Measurements from ENCODE around the gene ADGRB2.
A peak's percentile ranks its signal among the peaks of the same experiment; 100 is the strongest.

ADGRB2 gene, protein sequence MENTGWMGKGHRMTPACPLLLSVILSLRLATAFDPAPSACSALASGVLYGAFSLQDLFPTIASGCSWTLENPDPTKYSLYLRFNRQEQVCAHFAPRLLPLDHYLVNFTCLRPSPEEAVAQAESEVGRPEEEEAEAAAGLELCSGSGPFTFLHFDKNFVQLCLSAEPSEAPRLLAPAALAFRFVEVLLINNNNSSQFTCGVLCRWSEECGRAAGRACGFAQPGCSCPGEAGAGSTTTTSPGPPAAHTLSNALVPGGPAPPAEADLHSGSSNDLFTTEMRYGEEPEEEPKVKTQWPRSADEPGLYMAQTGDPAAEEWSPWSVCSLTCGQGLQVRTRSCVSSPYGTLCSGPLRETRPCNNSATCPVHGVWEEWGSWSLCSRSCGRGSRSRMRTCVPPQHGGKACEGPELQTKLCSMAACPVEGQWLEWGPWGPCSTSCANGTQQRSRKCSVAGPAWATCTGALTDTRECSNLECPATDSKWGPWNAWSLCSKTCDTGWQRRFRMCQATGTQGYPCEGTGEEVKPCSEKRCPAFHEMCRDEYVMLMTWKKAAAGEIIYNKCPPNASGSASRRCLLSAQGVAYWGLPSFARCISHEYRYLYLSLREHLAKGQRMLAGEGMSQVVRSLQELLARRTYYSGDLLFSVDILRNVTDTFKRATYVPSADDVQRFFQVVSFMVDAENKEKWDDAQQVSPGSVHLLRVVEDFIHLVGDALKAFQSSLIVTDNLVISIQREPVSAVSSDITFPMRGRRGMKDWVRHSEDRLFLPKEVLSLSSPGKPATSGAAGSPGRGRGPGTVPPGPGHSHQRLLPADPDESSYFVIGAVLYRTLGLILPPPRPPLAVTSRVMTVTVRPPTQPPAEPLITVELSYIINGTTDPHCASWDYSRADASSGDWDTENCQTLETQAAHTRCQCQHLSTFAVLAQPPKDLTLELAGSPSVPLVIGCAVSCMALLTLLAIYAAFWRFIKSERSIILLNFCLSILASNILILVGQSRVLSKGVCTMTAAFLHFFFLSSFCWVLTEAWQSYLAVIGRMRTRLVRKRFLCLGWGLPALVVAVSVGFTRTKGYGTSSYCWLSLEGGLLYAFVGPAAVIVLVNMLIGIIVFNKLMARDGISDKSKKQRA (N-terminal part only)

DNA sequence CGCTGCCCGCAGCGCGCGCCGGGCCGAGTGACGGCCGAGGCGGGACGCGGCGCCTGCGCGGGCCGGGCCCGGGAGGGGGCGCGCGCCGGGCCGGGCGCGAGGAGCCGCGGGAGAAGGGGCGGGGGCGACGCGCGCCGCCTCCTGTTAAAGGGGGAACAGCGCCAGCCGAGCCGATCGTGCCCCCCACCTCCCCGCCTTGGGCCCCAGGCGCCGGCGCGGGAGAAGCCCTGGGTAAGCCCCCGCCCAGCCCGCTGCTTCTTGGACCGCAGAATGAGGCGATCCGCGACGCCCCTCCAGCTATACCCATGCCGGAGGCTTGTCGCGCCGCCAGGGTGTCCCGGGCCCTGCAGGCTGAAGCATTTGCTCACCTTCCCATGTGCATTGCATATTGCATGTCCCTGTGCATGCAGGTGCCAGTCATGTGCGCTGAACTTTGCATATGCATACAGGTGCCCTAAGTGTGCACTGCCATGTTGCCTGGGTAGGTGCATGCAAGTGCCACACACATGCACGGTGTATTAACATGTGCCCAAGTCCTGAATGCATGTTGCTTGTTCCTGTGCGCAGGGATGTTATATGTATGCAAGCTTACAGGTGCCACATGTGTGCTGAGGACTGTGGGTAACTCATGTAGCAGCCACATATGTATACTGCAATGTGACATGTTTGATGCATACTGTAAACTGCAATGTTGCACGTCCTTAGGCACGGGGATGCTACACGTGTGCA lies at the start of gene ADGRB2:
Gene ADGRB2 (minus strand): TSS at position 29 of the 729 bp plus-strand sequence. CDS start 7,119 bp downstream, outside the sequence.
- peak in 20 of 56 donors; percentile 18 to 68 (median 40) for DNase-seq

DNA sequence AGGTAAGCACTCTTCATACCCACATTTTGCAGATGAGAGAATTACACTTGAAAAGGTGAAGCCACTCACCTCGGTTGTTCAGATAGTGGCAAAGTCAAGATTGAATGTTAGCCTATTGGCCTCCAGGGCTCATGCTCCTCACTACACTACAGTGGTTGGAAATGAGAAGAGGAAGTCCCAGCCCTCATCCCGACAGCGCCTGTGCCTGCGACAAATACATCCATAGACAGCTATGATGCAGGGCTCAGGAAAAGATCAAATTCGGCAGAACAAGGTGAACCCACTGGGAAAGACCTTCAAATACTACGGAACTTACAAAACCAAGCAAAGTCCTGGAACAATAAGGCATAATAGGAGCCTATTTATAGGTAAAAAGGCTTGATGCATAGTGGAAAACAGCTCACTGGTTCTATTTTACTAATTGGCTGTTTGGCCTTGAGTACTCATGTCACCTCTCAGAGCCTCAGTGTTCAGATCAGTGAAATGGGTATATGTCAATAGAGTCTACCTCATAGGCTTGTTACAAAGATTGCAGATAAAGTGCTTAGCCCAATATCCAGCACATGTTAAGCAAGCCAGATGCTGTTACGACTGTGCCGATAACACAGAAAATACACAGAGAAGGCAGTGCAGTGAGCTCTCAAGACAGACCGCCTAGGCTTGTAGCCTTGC lies 48.2 kb upstream of the ADGRB2 start:
- no peak for DNase-seq

DNA sequence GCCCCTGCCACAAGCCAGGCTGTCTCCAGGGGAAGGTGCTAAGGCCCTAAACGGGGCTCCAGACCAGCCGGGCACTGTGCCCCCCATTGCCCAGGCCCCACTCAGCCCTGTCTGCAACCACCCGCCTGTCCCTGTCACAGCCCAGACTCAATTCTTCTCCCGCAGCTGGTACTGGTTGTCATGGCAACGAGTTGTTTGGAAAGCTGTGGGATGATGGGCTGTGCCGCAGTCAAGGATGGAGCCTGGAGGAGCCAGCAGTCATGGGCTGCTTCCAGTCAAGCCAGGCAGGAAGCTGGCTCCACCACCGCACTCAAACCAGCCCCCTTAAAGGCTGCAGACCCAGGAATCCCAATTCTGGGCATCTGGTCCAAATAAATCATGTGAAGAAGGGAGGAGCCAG lies 47.5 kb upstream of the ADGRB2 start:
- DNase-seq = peak in 53 of 56 donors; percentile 52 to 96 (median 82)

DNA sequence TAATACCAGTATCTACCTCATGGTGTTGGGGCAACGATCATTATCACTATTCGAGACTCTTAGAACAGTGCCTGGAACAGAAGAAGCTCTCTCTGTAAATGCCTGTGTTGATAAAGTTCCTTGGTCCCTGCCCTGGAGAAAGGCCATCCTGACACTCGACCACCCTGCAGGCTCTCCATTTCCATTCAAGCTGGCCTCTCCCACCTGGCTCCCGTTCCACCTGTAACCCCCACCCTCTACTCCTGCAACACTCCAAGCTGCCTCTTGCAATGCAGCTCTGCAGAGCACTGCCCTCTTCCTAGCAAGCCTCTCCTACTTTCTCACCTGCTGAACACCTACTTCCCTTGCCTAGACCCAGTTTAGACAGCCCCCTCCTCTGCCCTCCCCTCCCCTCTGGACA lies 45.6 kb upstream of the ADGRB2 start:
- no peak for DNase-seq

DNA sequence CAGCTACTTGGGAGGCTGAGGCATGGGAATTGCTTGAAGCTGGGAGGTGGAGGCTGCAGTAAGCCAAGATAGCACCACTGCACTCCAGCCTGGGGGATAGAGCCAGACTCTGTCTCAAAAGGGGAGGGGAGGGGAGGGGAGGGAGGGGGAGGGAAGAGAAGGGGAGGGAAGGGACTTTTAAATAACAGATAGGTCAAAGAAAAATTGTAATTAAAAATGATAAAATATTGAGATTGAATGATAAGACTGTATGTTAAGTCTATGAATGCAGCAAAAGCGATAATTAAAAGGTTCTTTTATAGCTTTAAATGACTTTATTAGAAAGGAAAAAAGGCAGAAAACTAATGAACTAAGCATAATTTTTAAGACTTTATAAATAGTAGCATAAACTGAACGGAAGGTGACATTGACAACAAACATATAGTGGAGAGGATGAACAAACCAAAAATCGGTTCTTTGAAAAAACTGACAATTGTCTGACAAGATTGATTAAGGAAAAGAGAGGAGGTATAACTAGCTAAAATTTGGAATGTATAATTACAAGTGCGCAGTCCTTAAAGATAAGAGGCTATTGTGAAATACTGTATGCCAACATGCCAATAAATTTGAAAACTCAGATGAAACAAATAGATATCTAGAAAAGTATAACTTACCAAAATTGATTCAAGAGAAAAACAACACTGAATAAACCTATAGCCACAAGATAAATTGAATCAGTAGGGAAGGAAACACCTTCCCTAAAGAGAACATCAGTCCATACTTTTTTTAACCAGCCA lies 43.3 kb upstream of the ADGRB2 start:
- no peak for DNase-seq

DNA sequence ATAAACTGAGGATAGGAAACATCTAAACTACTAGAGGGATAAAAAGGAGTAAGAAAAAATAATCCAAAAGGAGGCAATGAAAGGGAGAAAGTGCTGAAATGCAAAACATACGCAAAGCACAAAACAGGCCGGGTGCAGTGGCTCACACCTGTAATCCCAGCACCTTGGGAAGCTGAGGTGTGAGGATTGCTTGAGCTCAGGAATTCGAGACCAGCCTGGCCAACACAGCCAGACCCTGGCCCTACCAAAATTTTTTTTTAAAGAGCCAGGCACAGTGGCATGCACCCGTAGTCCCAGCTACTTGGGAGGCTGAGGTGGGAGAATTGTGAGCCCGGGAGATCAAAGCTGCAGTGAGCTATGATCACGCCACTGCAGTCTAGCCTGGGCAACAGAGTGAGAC lies 41.2 kb upstream of the ADGRB2 start:
- DNase-seq = no peak

DNA sequence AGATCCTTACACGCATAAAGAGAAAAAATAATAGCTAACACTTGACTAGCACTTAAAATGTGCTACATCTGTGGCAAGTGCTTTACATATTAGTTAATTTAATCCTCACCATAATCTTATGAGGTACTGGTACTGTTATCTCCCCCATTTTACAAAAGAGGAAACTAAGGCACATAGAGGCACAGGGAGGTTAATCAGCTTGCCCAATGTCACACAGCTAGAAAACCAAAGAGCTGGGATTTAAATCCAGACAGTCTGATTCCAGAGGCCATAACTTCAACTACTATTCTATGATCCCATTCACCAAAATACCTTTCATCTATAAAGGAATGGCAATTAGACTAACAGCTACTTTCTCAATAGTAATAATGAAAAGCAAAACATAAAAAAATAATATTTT lies 40.0 kb upstream of the ADGRB2 start:
- DNase-seq = no peak

DNA sequence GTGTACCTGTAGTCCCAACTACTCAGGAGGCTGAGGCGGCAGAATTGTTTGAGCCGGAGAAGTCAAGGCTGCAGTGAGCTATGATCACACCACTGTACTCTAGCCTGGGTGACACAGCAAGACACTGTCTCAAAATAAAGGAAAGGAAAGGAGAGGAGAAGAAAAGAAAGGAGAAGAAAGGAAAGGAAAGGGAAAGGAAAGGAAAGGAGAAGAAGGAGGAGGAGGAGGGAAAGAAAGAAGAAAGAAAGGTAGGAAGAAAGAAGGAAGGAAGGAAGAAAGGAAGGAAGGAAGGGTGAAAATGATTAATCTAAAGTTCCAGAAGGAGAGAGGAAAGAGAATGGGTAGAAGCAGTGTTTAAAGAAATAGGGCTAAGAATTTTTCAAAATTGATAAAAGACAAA lies 39.5 kb upstream of the ADGRB2 start:
- DNase-seq = no peak

DNA sequence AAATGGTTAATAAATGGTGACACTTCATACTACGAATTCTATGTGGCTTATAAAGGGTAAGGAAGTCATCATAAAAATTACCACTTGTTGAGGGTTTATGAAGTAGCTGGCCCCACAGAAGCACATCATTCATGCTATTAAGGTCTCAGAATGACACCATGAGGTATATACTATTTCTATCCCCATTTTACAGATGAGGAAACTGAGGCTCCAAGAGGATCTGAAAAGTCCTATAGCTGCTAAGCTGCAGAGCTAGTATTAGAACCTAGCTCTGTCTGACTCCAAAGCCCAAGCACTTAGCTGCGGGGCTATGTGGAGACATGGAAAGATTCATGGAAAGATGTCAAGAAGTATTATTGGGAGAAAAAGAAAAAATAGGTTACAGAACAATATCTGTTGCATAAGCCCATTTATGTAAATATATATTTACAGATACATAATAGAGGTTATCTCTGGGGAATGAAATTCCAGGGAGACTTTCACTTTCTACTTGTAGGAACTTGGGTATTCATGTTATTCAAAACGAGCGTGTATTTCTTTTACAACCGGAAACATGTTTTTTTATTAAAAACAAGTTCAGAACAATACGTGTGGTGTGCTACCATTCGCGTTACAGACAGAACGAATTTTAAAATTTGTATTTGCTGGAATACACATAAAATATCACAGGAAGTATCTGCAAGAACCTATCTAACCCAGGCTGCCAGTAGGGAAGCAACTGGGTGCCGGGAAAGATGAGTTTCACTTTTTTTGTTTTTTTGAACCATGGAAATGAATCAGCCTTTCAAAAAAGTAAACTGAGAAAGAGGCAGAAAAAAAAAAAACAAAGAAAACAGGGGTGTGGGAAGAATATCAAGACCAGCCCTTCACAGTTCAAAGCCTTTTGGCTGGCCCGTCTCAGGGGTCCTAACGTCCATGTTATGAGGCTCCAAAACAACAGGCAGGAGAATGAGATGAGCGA lies 38.3 kb upstream of the ADGRB2 start:
- no peak for DNase-seq

DNA sequence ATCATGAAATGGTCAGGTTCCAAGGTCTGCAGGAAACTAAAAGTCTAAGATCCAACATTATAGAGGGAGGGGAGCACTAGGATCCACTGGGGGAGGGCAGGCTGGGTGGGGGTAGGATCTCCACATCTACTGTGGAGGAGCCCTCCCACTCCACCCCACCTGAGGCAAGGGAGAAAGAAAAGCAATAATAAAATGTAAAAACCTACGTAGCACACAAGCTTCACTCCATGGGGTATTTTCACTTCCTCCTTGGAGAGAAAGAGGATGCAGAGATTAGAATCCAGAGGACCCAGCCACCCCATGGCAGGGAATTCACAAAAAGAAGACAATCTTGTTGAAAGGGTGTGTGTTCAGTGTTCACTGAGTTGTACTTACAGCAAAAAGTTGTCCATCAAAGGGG lies 37.3 kb upstream of the ADGRB2 start:
- no peak for DNase-seq

DNA sequence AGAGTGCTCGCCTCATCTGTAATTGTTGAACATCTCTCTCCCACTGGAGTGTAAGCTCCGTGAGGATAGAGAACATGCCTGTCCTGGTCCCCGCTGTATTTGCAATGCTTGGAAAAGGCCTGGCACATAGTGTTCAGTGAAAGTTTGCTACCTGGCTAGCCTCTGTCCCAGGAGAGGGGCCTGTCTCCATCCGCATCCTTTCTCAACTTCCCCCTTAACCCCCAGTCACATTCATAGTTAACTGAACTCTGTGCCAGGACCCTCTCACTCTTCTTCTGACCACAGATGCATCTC lies 36.5 kb upstream of the ADGRB2 start:
- no peak for DNase-seq

DNA sequence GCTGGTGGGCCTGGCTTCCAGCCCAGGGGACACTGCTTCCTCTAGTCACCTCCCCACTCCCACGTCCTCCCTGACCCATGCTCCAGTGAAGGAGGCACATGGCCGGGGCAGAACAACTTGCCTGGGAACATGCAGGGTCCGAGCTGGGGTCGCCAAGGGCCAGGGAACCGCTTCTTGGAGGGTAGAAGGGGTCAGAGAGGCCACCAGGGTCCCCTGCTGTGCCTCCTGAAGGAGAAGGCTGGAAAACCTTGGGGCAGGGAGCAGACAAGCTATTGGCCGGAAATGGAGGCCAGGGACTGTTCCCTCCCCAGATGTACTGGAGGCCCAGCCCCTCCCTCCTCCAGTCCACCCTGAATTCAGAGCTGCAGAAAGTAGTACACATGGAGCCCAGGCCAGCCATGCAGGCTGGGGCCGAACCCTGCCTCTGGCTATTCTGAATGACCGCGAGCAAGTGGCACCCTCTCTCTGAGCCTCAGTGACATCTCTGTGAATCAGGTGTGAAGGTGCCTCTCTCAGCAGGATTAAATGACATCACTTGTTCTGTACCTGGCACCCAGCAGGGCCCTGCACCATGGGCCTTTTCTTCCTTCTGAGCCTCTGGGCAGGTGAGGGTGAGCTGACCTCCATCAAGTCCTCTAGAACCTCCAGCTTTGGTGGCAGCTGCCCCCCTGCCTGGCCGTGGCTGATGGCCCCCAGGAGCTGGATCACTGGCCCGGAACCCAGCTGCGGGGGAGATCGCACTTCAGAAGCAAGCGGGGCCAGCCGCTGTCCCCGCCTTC lies 35.9 kb upstream of the ADGRB2 start:
- DNase-seq = no peak

DNA sequence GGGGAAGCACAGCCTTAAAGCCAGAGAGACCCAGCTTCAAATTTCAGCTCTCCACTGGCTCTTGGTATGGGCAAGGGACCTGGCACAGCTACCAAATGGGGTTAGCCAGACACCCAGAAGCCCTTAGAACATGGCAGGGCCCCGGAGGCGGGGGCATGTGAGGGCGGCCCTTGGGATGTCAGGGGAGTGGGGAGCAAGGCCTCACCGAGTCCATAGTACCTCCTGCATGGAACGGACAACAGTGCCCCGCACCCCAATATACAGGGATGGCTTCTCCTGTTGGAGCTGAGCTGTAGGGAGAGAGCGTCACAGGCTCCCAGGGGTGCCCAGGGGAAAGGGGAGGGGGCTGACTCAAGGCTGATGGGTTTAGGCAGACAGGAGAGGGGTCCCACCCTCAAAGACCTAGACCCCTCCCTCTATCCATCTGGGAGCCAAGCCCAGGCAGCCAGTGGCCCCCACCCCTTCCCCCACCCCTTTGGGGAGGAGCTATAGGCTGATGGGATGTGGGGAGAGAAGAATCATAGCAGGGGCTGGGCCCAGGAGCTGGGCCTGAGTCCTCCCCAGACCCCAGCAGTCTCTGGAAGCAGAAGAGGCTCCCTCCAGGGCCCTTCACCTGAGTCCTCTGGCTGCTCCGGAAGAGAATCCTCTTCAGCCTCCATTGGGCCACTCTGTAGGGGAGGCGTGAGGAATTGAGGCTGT lies 35.2 kb upstream of the ADGRB2 start:
- DNase-seq = no peak

DNA sequence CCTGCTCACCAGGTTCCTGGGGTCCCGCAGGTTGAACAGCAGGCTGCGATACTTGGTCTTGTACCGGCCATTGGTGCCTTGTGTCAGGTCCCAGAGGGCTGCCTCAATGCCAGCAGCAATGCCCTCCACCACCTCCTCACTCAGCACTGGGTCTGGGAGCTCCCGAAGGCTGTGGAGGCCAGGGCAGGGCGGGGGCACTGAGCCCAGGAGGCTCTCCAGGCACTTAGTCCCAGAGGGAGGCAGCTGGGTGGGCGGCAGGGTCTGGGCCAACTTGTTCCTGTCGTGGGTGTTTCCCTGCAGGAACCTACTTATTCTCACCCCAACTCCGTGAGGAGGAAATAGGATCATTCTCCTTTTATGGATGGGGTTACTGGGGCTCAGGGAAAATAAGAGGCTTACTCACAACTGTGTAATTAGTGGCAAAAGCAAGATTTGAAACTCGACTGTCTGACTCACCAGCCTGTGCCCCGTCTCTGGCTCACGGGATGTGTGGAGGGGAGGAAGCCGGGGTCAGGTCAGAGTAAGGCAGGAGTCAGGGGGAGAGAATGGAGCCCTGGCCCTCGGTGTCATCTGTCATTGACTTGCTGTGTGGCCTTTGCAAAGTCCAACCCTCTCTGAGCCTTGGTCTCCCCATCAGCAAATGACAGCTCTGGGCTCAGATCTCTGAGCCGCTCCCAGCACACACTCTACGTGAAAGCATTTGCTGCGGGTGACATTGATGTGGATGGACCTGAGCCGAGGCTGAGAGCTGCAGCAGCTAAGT lies 34.5 kb upstream of the ADGRB2 start:
- no peak for DNase-seq

DNA sequence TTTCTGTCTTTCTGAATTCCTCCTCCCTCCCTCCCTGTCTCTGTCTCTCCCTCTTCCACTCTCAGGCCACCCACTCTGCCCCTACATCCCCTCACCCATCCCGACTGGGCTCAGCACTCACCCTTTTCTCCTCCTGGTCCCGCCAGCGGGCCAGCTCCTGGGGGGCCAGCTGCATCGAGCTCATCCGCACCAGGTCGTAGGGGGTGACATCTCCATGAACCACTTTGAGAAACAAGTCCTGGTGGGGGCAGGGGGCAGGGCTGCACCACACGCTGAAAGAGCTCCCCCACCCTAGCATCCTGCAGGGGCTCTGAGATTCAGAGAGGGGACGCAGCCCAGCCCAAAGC lies 33.9 kb upstream of the ADGRB2 start:
- DNase-seq = no peak

DNA sequence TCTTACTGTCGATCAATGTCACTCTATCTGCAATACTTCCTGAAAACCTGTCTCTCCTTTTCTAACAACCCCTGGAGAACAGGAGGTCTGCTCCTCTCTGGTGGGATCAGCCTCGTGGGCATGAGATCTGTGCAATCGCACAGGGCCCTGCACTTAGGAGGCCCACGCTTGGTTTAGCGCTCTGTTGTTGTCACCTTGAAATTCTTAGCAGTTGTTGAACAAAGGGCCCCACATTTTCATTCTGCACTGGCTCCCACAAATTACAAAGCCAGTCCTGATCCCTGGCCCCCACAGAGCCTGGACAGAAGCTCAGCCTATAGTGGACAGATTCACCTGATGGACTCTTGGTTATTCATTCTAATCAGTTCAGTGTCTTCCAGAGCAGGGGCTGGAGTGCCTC lies 33.1 kb upstream of the ADGRB2 start:
- DNase-seq = no peak

DNA sequence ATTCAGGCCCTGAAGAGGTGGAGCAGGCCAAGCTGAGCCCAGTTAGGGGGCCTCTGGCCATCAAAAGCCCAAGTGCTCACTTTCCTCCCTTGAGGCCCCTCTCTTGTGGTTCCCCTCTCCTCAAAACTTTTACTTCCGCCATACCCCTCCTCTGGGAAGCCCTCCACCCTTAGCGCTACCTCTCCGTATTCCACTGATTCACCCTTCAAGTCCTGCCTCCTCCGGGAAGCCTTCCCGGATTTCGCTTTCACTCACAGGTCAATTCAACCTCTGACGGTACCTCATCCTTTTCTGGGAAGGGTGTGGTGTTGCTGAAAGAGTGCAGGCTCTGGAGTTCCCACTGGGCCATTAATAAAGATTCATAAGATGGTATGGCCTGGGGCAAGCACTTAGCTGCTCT lies 32.6 kb upstream of the ADGRB2 start:
- no peak for DNase-seq
